IMR-90 (cell line): ENCODE data around the gene PROCR. TPM values are rescaled to one million over a fixed set of nuclear protein-coding genes. Genes with fewer than 3 reads are reported as not detected.

Experiments
- ATAC-seq: fragments of 200-7000 bp; cut with Tn5 transposase; 2 replicates; pipeline ENCODE4 v1.9.1; 2020; ENCODE audit warnings: low read depth, mild to moderate bottlenecking, moderate library complexity
- BruUV-seq: library from RNA; stranded (reverse); fragments of 400-500 nt; replicated peaks from 2 replicates; lab custom pipeline; 2021; lab: Mats Ljungman, UMichigan
- CTCF ChIA-PET: fragments of 300-600 bp; formaldehyde crosslinking; extraction: SDS; loops from one replicate; lab custom pipeline; 2021; ENCODE audit warnings: antibody characterized with exemption; lab: Yijun Ruan, JAX
- POLR2A ChIA-PET: fragments of 300-600 bp; sonication (Branson Sonifier 250); formaldehyde crosslinking; loops from one replicate; lab custom pipeline; 2022; ENCODE audit warnings: antibody characterized with exemption; ENCODE audit not compliant: unreplicated experiment; lab: Charles Lee
- DNase-seq: peaks from one replicate; pipeline ENCODE4 v3.0.0; 2013
- H2AFZ ChIP-seq: replicated peaks from 2 replicates; pipeline ENCODE3; 2013; ENCODE audit warnings: low read length, mild to moderate bottlenecking; ENCODE audit not compliant: poor library complexity
- H2AK5ac ChIP-seq: 2 replicates; pipeline ENCODE4 v1.6.1; 2013; ENCODE audit warnings: low read depth, low read length, inconsistent platforms
- H2AK9ac ChIP-seq: replicated peaks from 2 replicates; pipeline ENCODE3; 2013; ENCODE audit warnings: mild to moderate bottlenecking, low read depth, low read length, moderate library complexity; ENCODE audit not compliant: poor library complexity
- H2BK120ac ChIP-seq: 2 replicates; pipeline ENCODE4 v1.6.1; 2013; ENCODE audit warnings: low read depth, low read length, inconsistent platforms
- H2BK15ac ChIP-seq: 3 replicates; pipeline ENCODE4 v1.6.1; 2013; ENCODE audit warnings: low read depth, low read length, inconsistent platforms
- H2BK20ac ChIP-seq: 2 replicates; pipeline ENCODE4 v1.6.1; 2013; ENCODE audit warnings: low read depth, mild to moderate bottlenecking, inconsistent platforms, low read length, moderate library complexity
- H2BK5ac ChIP-seq: 2 replicates; pipeline ENCODE4 v1.6.1; 2013; ENCODE audit warnings: mild to moderate bottlenecking, low read depth, low read length, inconsistent platforms; ENCODE audit not compliant: poor library complexity, severe bottlenecking
- H3K14ac ChIP-seq: replicated peaks from 2 replicates; pipeline ENCODE4 v1.6.1; 2013; ENCODE audit warnings: low read depth, low read length, inconsistent platforms
- H3K18ac ChIP-seq: 2 replicates; pipeline ENCODE4 v1.6.1; 2013; ENCODE audit warnings: low read depth, low read length, control low read depth
- H3K23ac ChIP-seq: 2 replicates; pipeline ENCODE4 v1.6.1; 2013; ENCODE audit warnings: low read depth, low read length, inconsistent platforms
- H3K27ac ChIP-seq: 2 replicates; pipeline ENCODE4 v1.5.1; 2013; ENCODE audit warnings: mild to moderate bottlenecking, control low read depth, low read length; ENCODE audit not compliant: insufficient read depth
- H3K27me3 ChIP-seq: 2 replicates; pipeline ENCODE4 v1.6.1; 2013; ENCODE audit warnings: low read length; ENCODE audit not compliant: control insufficient read depth, insufficient read depth
- H3K36me3 ChIP-seq: 2 replicates; pipeline ENCODE4 v1.6.1; 2013; ENCODE audit warnings: low read length, mixed read lengths; ENCODE audit not compliant: control insufficient read depth, insufficient read depth
- H3K4ac ChIP-seq: 2 replicates; pipeline ENCODE4 v1.6.1; 2013; ENCODE audit warnings: low read depth, low read length, inconsistent platforms
- H3K4me1 ChIP-seq: 2 replicates; pipeline ENCODE4 v1.6.1; 2013; ENCODE audit warnings: low read length, mixed read lengths; ENCODE audit not compliant: control insufficient read depth, insufficient read depth
- H3K4me2 ChIP-seq: 2 replicates; pipeline ENCODE4 v1.6.1; 2013; ENCODE audit warnings: low read depth, mild to moderate bottlenecking, control low read depth, low read length, moderate library complexity
- H3K4me3 ChIP-seq: 2 replicates; pipeline ENCODE4 v1.5.1; 2013; ENCODE audit warnings: low read depth, mild to moderate bottlenecking, control low read depth, low read length, moderate library complexity; ENCODE audit not compliant: insufficient read depth
- H3K56ac ChIP-seq: 2 replicates; pipeline ENCODE4 v1.6.1; 2013; ENCODE audit warnings: low read length, inconsistent platforms; ENCODE audit not compliant: insufficient read depth; ENCODE audit errors: extremely low read depth
- H3K79me1 ChIP-seq, 2 experiments: 2 replicates each; pipeline ENCODE4 v1.6.1; 2013; ENCODE audit warnings: low read length in 2 of 2, inconsistent platforms in 1 of 2, low read depth in 1 of 2
- H3K9ac ChIP-seq: 2 replicates; pipeline ENCODE4 v1.6.1; 2013; ENCODE audit warnings: low read depth, low read length, control low read depth
- H3K9me1 ChIP-seq: 2 replicates; pipeline ENCODE4 v1.6.1; 2013; ENCODE audit warnings: low read length, inconsistent platforms; ENCODE audit not compliant: insufficient read depth
- H3K9me3 ChIP-seq: 2 replicates; pipeline ENCODE4 v1.6.1; 2013; ENCODE audit warnings: low read length; ENCODE audit not compliant: control insufficient read depth, insufficient read depth
- H4K20me1 ChIP-seq: 2 replicates; pipeline ENCODE4 v1.6.1; 2013; ENCODE audit warnings: low read length, inconsistent platforms; ENCODE audit not compliant: insufficient read depth
- H4K5ac ChIP-seq: 2 replicates; pipeline ENCODE4 v1.6.1; 2013; ENCODE audit warnings: mild to moderate bottlenecking, low read depth, low read length, control low read depth
- H4K8ac ChIP-seq, 2 experiments: 2 replicates each; pipeline ENCODE4 v1.6.1; 2013; ENCODE audit warnings: low read depth in 2 of 2, low read length in 2 of 2, control low read depth in 1 of 2, inconsistent platforms in 1 of 2
- H4K91ac ChIP-seq: 2 replicates; pipeline ENCODE4 v1.6.1; 2013; ENCODE audit warnings: low read depth, low read length, inconsistent platforms; ENCODE audit not compliant: insufficient read depth
- CEBPB ChIP-seq: IDR thresholded peaks from 2 replicates; pipeline ENCODE4 v1.6.1; 2012; ENCODE audit warnings: low read depth, low read length, improper control_type of control experiment
- CHD1 ChIP-seq: IDR thresholded peaks from 2 replicates; pipeline ENCODE4 v1.6.1; 2012; ENCODE audit warnings: low read depth, low read length, improper control_type of control experiment
- ELK1 ChIP-seq: fragments of 150-350 bp; IDR thresholded peaks from 2 replicates; pipeline ENCODE4 v1.6.1; 2016; ENCODE audit warnings: low read depth, mild to moderate bottlenecking, low read length, moderate library complexity, borderline replicate concordance
- FOS ChIP-seq: fragments of 150-350 bp; IDR thresholded peaks from 2 replicates; pipeline ENCODE4 v1.6.1; 2016; ENCODE audit warnings: low read depth, low read length
- MAFK ChIP-seq: IDR thresholded peaks from 2 replicates; pipeline ENCODE4 v1.6.1; 2012; ENCODE audit warnings: low read depth, low read length, improper control_type of control experiment
- MXI1 ChIP-seq: IDR thresholded peaks from 2 replicates; pipeline ENCODE4 v1.6.1; 2012; ENCODE audit warnings: low read depth, mild to moderate bottlenecking, low read length, moderate library complexity, borderline replicate concordance
- POLR2A ChIP-seq: IDR thresholded peaks from 2 replicates; pipeline ENCODE4 v1.6.1; 2012; ENCODE audit warnings: mild to moderate bottlenecking, low read depth, low read length
- RFX5 ChIP-seq: IDR thresholded peaks from 2 replicates; pipeline ENCODE4 v1.8.0; 2012; ENCODE audit warnings: low read depth, mild to moderate bottlenecking, low read length, moderate library complexity
- WGBS, 2 experiments: methylation state at CpG; one replicate each; pipeline versions ENCODE4 v1.1.5 to v1.1.7; 2013; ENCODE audit warnings: missing lambda C conversion rate in 2 of 2; ENCODE audit not compliant: insufficient read length in 1 of 2; ENCODE audit errors: extremely low coverage in 2 of 2; 5-methylcytosine and 5-hydroxymethylcytosine counted together
- dilution Hi-C: fragments of 300-500 bp; cut with HindIII; formaldehyde crosslinking; loops from one replicate; pipeline ENCODE4 v1.14.3; 2018; ENCODE audit warnings: low sequenced_read_pairs; ENCODE audit not compliant: unreplicated experiment
- in situ Hi-C: fragments of 300-500 bp; cut with MboI; formaldehyde crosslinking; loops from 3 replicates; pipeline ENCODE4 v1.14.3; 2019; ENCODE audit warnings: low sequenced_read_pairs, inconsistent platforms, mixed read lengths
- intact Hi-C: fragments of 100-400 bp; cut with micrococcal nuclease; formaldehyde crosslinking; loops from 2 replicates; pipeline ENCODE4 v1.10.0; 2022
- polyA plus RNA-seq, 3 experiments: library from polyadenylated mRNA; depleted of rRNA; stranded (reverse); fragments of >200 nt; gene quantifications; 2 replicates each; pipeline ENCODE4 v1.2.3, GENCODE V29; 2012; ENCODE audit warnings: low replicate concordance in 1 of 3
- total RNA-seq: library from RNA; depleted of rRNA; stranded (reverse); fragments of >200 nt; gene quantifications from 2 replicates; pipeline ENCODE4 v1.2.3, GENCODE V29; 2012

The PROCR gene
- total and polyA plus RNA-seq, 2 of the 4 experiments (the other 2 are of a cell fraction): 36.4 to 41.9 TPM

GRCh38 chr20:35190556-35190955 lies 18.7 kb downstream of the PROCR start:
- Histone ChIP-seq H3K9me3 (no peaks in the 10 kb centered on the region), H3K9me1 (peaks cover 8% of the 10 kb centered on the region), H3K79me1 (no peaks in the 10 kb centered on the region), H3K4ac (no peak overlapping the region), H2BK20ac (no peak overlapping the region), H2BK15ac (no peak overlapping the region), H3K4me2 (no peak overlapping the region), H4K91ac (no peak overlapping the region), H3K36me3 (no peaks in the 10 kb centered on the region), H3K27me3 (no peaks in the 10 kb centered on the region), H4K5ac (no peak overlapping the region), H3K14ac (0 out of 2 replicates have a peak overlapping the region, but pooled peaks have one; percentile 13), H3K27ac (no peak overlapping the region), H2AK5ac (no peak overlapping the region), H2BK120ac (no peak overlapping the region), H3K9ac (no peak overlapping the region), H3K18ac (no peak overlapping the region), H4K20me1 (no peaks in the 10 kb centered on the region), H3K4me3 (no peak overlapping the region), H2AFZ (no peak overlapping the region), H3K23ac (no peak overlapping the region), H4K8ac (no peak overlapping the region), H3K4me1 (peaks cover 14% of the 10 kb centered on the region), H2AK9ac (no peak overlapping the region), H3K56ac (no peak overlapping the region), H2BK5ac (no peak overlapping the region)
- in situ Hi-C loops: no loop called here
- dilution Hi-C loops: no loop called here
- intact Hi-C loops: no loop called here
- BruUV-seq: no TSS peak
- ATAC-seq: no peak
- DNase-seq: no peak
- TF ChIP-seq MXI1 (no peak), POLR2A (no peak), CHD1 (no peak), CEBPB (no peak), FOS (no peak), RFX5 (no peak), ELK1 (no peak), MAFK (no peak)
- POLR2A ChIA-PET: no interaction called here
- WGBS, 2 experiments: 94% methylated on average over 5 of the region's 6 CpGs; no CpG with 5 or more reads in 1 of the 2 experiments
- CTCF ChIA-PET: interaction anchor here (0.5 kb wide), 1 partner anchor 62 kb away, joined by 3 read pairs; no protein-coding TSS in a partner anchor
